GM18511 (cell line): ENCODE measurements around the gene PHKA2.
A peak's percentile ranks its signal among the peaks of the same experiment; 100 is the strongest.
"Not testable (repeated sequence)": the region's sequence is repeated elsewhere in the genome, so short reads cannot be mapped to it uniquely, and the experiment has no call there.

Experiments
- ATAC-seq: cut with Tn5 transposase; IDR thresholded peaks from one replicate; pipeline ENCODE4 v1.9.1; 2021; ENCODE audit warnings: mild to moderate bottlenecking, moderate library complexity; ENCODE audit not compliant: unreplicated experiment

The PHKA2 gene

GRCh38 chrX:18872621-18873020 is 111.3 kb downstream of the PHKA2 start:
- no peak for ATAC-seq

- ATAC-seq = no peak
Observed at GRCh38 chrX:18871970-18872369, 111.9 kb downstream of the PHKA2 start.

GRCh38 chrX:18871161-18871890 is 112.6 kb downstream of the PHKA2 start:
- ATAC-seq = no peak

GRCh38 chrX:18864390-18864920 is 119.5 kb downstream of the PHKA2 start:
- no peak for ATAC-seq

- no peak for ATAC-seq
Observed at GRCh38 chrX:18861511-18861910, 122.4 kb downstream of the PHKA2 start.

- ATAC-seq = no peak
Observed at GRCh38 chrX:18856645-18856997, 127.3 kb downstream of the PHKA2 start.

GRCh38 chrX:18855919-18856644 is 127.8 kb downstream of the PHKA2 start:
- ATAC-seq = peak; percentile 92

- not testable (repeated sequence) for ATAC-seq
Observed at GRCh38 chrX:18847901-18848300, 136.0 kb downstream of the PHKA2 start.
